Measurements from ENCODE around the gene ADM5.

The ADM5 gene

DNA sequence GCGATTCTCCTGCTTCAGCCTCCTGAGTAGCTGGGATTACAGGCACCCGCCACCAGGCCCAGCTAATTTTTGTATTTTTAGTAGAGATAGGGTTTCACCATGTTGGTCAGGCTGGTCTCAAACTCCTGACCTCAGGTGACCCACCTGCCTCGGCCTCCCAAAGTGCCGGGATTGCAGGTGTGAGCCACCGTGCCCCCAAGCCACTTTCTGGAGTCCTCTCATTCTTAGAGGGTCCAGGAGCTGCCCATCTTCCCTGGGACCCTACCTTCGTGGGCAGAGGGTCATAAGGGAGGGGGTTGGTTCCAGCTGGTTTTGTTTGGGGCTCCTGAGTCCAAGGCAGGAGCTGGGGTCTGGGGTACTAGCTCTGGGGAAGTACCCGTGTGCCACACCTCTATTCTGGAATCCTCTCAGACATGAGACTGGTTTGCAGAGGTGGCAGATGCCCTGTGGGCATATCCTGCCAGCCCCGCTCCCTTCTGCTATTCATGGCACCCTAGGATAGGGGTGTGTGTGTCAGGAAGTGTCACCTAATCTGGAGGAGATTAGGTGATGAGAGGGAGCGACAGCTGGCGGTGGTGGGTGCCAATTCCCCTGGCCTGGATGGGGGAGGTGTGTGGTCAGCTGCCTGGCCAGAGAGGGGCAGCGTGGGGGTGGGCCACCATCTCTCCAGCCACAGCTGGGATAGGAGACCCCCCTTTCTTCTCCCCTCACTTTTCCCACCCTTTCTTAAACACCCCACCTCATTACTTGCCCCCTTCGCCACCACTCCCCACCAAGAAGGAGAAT lies 10.2 kb upstream of the ADM5 start:
- no peak for TF ChIP-seq JUND (IDR thresholded peaks at IDR 0.05; ENCODE audit: low read depth)
- in situ Hi-C loops (cut with HindIII; ENCODE audit: low pct_unique_long_range_greater_than_20kb, low sequenced_read_pairs): no loop called here
- no peak for DNase-seq (ENCODE audit: low read depth in 1 of 2, low spot score in 1 of 2)

DNA sequence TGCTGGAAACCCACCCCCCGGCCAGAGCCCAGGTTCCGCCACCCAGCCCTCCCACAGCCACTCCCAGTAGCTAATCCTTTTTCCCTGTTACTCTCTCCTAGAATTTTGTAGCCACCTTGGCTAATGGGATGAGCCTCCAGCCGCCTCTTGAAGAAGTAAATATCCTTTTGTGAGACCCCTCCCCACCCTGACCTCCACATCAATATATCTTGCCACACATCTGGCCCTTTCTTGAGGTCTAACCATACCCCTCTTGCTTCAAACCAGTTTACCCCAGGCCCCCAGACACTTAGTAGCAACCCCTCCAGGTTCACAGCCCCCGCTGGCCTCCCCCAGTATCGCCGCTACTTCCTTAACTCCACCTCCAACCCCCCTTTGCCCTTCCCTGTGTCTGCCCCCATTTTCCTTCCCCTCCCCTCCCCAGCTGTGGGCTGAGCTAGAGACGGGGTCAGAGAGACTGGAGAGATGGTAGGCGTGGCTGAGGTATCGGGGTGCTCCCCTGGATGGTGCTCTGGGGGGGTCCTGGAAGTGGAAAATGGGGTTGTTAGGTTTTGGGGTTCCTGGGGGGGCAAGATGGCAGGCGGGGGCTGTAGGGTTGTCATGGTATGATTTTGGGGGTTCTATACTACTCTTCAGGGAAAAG lies 9.5 kb upstream of the ADM5 start:
- no peak for TF ChIP-seq JUND (IDR thresholded peaks at IDR 0.05; ENCODE audit: low read depth)
- in situ Hi-C loops (cut with HindIII; ENCODE audit: low pct_unique_long_range_greater_than_20kb, low sequenced_read_pairs): no loop called here
- DNase-seq (ENCODE audit: low read depth in 1 of 2, low spot score in 1 of 2): no peak

DNA sequence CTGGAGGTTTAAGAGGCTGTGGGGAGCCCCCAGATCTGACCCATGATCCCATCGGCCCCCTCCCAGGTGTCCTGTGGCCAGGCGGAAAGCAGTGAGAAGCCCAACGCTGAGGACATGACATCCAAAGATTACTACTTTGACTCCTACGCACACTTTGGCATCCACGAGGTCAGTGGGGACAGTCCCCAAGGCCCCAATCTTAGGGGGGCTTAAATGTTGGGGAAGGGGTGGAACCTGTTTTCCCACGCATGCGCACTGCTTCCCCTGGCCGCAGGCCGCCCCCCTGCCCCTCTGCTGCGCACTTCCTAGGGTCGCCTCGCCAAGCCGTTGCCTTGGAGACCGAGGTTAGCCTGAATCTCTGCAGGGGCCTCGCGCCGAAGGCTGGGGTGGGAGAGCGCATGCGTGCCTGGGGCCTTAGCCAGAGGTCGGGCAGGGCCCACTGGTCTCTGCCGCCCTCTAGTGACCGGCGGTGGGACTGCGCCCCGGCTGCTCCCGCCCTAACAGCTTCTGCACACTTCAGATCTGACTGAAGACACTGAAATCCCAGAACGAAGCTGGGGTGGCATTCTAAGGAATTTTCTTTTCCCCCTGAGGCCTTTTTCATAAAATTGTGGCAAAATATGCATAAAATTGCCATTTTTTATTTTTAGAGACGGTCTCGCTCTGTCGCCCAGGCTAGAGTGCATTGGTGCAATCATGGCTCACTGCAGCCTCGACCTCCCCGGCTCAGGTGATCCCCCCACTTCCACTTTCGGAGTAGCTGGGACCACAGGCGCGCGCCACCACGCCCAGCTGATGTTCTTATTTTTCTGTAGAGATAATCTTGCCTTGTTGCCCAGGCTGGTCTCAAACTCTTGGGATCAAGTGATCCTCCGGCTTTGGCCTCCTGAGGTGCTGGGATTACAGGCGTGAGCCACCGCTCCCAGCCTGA lies 8.7 kb upstream of the ADM5 start:
- DNase-seq (ENCODE audit: low read depth in 1 of 2, low spot score in 1 of 2): peak; percentile 77 to 88
- in situ Hi-C loops (cut with HindIII; ENCODE audit: low pct_unique_long_range_greater_than_20kb, low sequenced_read_pairs): no loop called here
- no peak for TF ChIP-seq JUND (IDR thresholded peaks at IDR 0.05; ENCODE audit: low read depth)

DNA sequence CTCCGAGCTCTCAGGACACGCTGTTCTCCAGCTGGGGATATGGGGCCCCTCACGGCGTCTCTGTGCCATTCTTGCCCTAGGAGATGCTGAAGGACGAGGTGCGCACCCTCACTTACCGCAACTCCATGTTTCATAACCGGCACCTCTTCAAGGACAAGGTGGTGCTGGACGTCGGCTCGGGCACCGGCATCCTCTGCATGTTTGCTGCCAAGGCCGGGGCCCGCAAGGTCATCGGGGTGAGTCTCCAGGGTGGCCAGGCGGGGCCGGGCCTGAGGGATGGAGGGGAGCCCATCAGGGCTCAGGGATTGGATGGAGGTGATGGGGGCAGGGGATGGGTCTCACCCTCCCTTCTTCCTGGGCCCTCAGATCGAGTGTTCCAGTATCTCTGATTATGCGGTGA lies 7.6 kb upstream of the ADM5 start:
- no peak for DNase-seq (ENCODE audit: low read depth in 1 of 2, low spot score in 1 of 2)

DNA sequence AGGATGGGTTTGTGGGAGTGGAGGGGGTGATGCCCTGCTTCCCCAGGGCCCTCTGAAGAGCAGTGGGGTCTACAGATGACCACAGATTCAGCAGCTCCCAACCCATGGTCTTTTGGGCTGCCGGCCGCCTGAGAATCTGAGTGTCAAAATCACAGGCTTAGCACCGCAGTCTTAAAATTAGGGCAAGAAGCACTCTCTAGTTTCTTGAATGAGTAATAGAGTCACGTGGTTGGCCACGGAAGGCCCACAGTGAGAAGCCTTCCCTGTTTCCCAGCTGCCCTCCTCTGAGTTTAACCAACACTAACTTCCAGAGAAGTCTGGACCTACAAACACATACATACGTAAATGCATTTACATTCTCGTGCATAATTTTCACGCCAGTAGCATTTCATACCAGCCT lies 7.1 kb upstream of the ADM5 start:
- DNase-seq (ENCODE audit: low read depth in 1 of 2, low spot score in 1 of 2): no peak
- no peak for TF ChIP-seq JUND (IDR thresholded peaks at IDR 0.05; ENCODE audit: low read depth)
- in situ Hi-C loops (cut with HindIII; ENCODE audit: low pct_unique_long_range_greater_than_20kb, low sequenced_read_pairs): no loop called here

More for the DNA sequence above, 7.6 kb upstream of the ADM5 start:
- TF ChIP-seq JUND (IDR thresholded peaks at IDR 0.05; ENCODE audit: low read depth): no peak
- in situ Hi-C loops (cut with HindIII; ENCODE audit: low pct_unique_long_range_greater_than_20kb, low sequenced_read_pairs): no loop called here

DNA sequence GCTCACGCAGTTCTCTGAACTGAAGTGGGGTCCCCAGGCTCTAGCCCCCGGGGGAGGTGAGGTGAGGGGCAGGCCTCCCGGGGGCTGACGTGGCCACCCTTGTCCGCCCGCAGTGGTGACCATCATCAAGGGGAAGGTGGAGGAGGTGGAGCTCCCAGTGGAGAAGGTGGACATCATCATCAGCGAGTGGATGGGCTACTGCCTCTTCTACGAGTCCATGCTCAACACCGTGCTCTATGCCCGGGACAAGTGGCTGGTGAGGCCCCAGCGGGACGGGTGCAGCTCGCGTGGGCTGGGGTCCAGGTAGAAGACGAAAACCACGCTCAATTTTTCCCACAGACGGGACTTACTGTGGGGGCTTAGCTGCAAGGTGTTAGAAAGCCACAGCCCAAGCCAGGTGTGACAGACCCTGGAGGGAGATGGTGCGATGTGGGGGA lies 5.6 kb upstream of the ADM5 start:
- in situ Hi-C loops (cut with HindIII; ENCODE audit: low pct_unique_long_range_greater_than_20kb, low sequenced_read_pairs): no loop called here
- no peak for DNase-seq (ENCODE audit: low read depth in 1 of 2, low spot score in 1 of 2)
- no peak for TF ChIP-seq JUND (IDR thresholded peaks at IDR 0.05; ENCODE audit: low read depth)

DNA sequence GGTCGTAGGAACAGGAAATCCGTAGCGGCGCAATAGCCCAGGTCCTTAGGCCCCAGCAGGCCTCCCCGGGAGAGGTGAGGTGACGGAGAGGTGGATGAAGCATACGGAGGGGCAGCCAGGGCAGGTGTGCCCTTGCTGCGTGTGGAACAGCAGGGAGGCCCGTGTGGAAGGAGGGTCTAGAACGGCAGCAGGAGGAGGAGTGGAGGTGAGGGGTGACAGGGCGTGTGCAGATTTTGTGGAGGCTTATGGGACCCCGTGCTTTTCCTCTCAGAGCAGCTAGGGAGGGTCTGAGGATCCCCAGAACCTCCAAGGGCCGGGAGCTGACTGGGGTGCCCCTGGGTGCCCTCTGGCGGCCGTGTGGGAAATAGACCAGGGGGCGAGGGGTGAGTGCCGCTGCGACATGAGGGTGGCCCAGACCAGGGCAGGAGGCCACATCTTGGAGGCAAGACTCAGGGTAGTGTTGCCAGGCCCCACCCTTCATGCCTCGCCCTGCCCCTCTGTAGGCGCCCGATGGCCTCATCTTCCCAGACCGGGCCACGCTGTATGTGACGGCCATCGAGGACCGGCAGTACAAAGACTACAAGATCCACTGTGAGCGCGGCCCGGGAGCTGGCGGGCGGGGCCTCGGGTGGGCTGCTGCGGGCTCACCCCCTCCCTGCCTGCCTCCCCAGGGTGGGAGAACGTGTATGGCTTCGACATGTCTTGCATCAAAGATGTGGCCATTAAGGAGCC lies 5.0 kb upstream of the ADM5 start:
- DNase-seq (ENCODE audit: low read depth in 1 of 2, low spot score in 1 of 2): no peak
- in situ Hi-C loops (cut with HindIII; ENCODE audit: low pct_unique_long_range_greater_than_20kb, low sequenced_read_pairs): no loop called here
- no peak for TF ChIP-seq JUND (IDR thresholded peaks at IDR 0.05; ENCODE audit: low read depth)

DNA sequence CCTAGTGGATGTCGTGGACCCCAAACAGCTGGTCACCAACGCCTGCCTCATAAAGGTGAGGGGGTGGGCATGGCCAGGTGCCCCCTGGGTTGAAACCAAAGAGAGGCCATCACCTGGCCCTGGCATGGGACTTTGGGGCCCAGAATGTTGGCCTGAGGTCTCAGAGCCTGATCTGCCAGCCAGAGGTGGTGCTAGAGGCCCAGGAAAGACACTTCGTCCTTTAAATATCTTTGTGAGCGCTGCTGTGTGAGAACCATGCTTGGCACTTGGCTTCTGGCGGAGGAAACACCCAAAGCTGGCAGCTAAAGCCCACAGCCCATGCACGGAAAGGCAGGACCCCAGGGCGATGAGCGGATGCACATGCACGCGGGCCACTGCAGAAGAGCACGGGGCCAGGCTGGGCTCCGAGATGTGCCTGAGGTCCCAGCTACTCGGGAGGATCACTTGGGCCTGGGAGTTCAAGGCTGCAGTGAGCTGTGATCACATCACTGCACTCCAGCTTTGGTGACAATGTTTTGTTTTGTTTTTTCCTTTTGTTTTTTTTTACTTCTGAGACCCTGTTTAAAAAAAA lies 4.3 kb upstream of the ADM5 start:
- DNase-seq (ENCODE audit: low read depth in 1 of 2, low spot score in 1 of 2): no peak
- TF ChIP-seq JUND (IDR thresholded peaks at IDR 0.05; ENCODE audit: low read depth): no peak
- in situ Hi-C loops (cut with HindIII; ENCODE audit: low pct_unique_long_range_greater_than_20kb, low sequenced_read_pairs): no loop called here

DNA sequence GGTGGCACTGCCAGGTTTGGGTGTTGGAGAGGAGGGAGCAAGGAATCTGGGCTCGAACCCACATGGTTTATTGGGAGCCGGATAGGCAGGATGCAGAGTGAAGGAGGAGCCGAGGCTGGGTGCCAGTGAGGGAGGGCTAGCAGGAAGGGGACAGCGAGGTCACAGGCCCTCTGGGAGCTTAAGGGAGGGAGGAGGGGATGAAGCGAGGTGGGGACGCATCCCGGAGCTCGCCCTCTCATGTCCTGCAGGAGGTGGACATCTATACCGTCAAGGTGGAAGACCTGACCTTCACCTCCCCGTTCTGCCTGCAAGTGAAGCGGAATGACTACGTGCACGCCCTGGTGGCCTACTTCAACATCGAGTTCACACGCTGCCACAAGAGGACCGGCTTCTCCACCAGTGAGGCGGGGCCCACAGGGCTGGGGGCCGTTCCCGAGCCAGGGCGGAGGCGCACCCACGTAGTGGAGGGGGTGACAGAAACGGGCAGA lies 3.5 kb upstream of the ADM5 start:
- no peak for DNase-seq (ENCODE audit: low read depth in 1 of 2, low spot score in 1 of 2)
- no peak for TF ChIP-seq JUND (IDR thresholded peaks at IDR 0.05; ENCODE audit: low read depth)
- in situ Hi-C loops (cut with HindIII; ENCODE audit: low pct_unique_long_range_greater_than_20kb, low sequenced_read_pairs): no loop called here

DNA sequence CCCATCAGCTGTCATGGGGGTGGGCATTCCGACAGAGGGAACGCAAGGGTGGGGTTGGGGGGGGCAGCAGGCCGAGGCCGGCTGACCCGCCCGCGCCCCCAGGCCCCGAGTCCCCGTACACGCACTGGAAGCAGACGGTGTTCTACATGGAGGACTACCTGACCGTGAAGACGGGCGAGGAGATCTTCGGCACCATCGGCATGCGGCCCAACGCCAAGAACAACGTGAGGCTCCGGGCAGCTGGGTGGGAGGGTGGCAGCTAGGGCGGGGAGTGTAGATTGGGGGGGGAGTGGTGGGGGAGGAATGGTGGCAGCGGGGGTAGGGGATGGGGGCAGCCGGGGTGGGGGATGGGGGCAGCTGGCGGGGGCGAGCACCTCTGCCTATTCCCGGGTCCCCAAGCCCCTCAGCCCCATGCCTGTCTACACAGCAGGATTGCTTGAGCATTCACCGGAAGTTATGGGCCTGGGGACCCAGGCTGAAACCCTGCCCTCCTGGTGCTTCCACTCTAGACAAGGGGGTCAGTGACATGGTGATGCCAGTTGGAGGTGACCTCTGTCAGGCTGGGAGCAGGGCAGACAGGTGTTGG lies 2.8 kb upstream of the ADM5 start:
- no peak for DNase-seq (ENCODE audit: low read depth in 1 of 2, low spot score in 1 of 2)
- in situ Hi-C loops (cut with HindIII; ENCODE audit: low pct_unique_long_range_greater_than_20kb, low sequenced_read_pairs): no loop called here
- no peak for TF ChIP-seq JUND (IDR thresholded peaks at IDR 0.05; ENCODE audit: low read depth)

DNA sequence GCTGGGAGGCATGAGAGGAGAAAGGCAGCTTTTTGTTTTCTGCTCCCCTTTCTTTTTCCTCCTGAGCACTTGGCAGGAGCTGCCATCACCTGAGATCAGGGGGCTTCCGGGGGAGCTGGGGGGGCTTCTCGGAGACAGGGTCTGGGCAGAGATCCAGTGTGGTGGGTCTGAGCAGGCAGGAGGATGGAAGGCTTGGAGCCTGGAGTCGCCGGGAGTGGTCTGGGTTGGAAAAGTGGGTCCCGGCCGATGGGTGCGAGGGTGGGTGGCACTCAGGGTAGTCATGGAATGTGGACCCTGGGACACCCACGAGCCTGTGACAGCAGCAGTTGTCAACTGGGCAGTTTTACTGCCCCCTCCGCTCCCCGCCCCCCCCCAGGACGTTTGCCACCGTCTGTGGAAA lies 2.2 kb upstream of the ADM5 start:
- no peak for TF ChIP-seq JUND (IDR thresholded peaks at IDR 0.05; ENCODE audit: low read depth)
- no peak for DNase-seq (ENCODE audit: low read depth in 1 of 2, low spot score in 1 of 2)
- in situ Hi-C loops (cut with HindIII; ENCODE audit: low pct_unique_long_range_greater_than_20kb, low sequenced_read_pairs): no loop called here

All from T47D (cell line).